Osteocyte (in vitro differentiated cells): Measurements from ENCODE around the gene FOXN3. TPM values are rescaled to one million over a fixed set of nuclear protein-coding genes. Genes with fewer than 3 reads are reported as not detected.

Source experiments
- DNase-seq: peaks from one replicate; pipeline ENCODE4 v3.0.0; 2021; ENCODE audit warnings: mixed read lengths; ENCODE audit not compliant: unreplicated experiment; ENCODE audit errors: extremely low spot score
- H3K27ac Mint-ChIP-seq: one replicate; pipeline ENCODE4 v1.8.0; 2021; ENCODE audit warnings: mild to moderate bottlenecking, mixed read lengths; ENCODE audit not compliant: unreplicated experiment
- H3K27me3 Mint-ChIP-seq: one replicate; pipeline ENCODE4 v1.8.0; 2021; ENCODE audit warnings: mixed read lengths; ENCODE audit not compliant: unreplicated experiment
- H3K36me3 Mint-ChIP-seq: one replicate; pipeline ENCODE4 v1.8.0; 2021; ENCODE audit warnings: mixed read lengths; ENCODE audit not compliant: unreplicated experiment
- H3K4me1 Mint-ChIP-seq: one replicate; pipeline ENCODE4 v1.8.0; 2021; ENCODE audit warnings: mixed read lengths; ENCODE audit not compliant: unreplicated experiment
- H3K4me3 Mint-ChIP-seq: one replicate; pipeline ENCODE4 v1.8.0; 2021; ENCODE audit warnings: mild to moderate bottlenecking, moderate library complexity, mixed read lengths; ENCODE audit not compliant: unreplicated experiment
- H3K9me3 Mint-ChIP-seq: one replicate; pipeline ENCODE4 v1.8.0; 2021; ENCODE audit warnings: mixed read lengths; ENCODE audit not compliant: unreplicated experiment
- total RNA-seq: library from RNA; stranded (reverse); gene quantifications from 2 replicates; pipeline ENCODE4 v1.2.1, GENCODE V29; 2021
- TF ChIP-seq, protein P1 (sequence below): fragments of 200-600 bp; sonication (generic); IDR thresholded peaks from 2 replicates; pipeline ENCODE4 v1.5.0; 2021; ENCODE audit warnings: antibody characterized with exemption, mild to moderate bottlenecking, moderate library complexity

The FOXN3 gene
- total RNA-seq, 1 donor from 2014 or later = 120 TPM

- Mint-ChIP-seq H3K27me3 (no peaks in the 10 kb centered on the region), H3K36me3 (peaks cover 3% of the 10 kb centered on the region), H3K4me3 (no peak overlapping the region), H3K4me1 (peaks cover 26% of the 10 kb centered on the region), H3K9me3 (no peaks in the 10 kb centered on the region), H3K27ac (no peak overlapping the region)
- TF ChIP-seq, protein P1, sequence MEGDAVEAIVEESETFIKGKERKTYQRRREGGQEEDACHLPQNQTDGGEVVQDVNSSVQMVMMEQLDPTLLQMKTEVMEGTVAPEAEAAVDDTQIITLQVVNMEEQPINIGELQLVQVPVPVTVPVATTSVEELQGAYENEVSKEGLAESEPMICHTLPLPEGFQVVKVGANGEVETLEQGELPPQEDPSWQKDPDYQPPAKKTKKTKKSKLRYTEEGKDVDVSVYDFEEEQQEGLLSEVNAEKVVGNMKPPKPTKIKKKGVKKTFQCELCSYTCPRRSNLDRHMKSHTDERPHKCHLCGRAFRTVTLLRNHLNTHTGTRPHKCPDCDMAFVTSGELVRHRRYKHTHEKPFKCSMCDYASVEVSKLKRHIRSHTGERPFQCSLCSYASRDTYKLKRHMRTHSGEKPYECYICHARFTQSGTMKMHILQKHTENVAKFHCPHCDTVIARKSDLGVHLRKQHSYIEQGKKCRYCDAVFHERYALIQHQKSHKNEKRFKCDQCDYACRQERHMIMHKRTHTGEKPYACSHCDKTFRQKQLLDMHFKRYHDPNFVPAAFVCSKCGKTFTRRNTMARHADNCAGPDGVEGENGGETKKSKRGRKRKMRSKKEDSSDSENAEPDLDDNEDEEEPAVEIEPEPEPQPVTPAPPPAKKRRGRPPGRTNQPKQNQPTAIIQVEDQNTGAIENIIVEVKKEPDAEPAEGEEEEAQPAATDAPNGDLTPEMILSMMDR = no peak
- no peak for DNase-seq
These were observed 184.6 kb downstream of the FOXN3 start for GRCh38 chr14:89232265-89233070.

GRCh38 chr14:89231426-89232113, 185.5 kb downstream of the FOXN3 start:
- peak overlapping the region; percentile 13 for H3K27ac Mint-ChIP-seq
- TF ChIP-seq, protein P1 = no peak
- H3K4me3 Mint-ChIP-seq = no peak overlapping the region
- H3K27me3 Mint-ChIP-seq = no peaks in the 10 kb centered on the region
- no peaks in the 10 kb centered on the region for H3K9me3 Mint-ChIP-seq
- peaks cover 20% of the 10 kb centered on the region for H3K4me1 Mint-ChIP-seq
- DNase-seq = no peak
- H3K36me3 Mint-ChIP-seq = peaks cover 3% of the 10 kb centered on the region

DNA sequence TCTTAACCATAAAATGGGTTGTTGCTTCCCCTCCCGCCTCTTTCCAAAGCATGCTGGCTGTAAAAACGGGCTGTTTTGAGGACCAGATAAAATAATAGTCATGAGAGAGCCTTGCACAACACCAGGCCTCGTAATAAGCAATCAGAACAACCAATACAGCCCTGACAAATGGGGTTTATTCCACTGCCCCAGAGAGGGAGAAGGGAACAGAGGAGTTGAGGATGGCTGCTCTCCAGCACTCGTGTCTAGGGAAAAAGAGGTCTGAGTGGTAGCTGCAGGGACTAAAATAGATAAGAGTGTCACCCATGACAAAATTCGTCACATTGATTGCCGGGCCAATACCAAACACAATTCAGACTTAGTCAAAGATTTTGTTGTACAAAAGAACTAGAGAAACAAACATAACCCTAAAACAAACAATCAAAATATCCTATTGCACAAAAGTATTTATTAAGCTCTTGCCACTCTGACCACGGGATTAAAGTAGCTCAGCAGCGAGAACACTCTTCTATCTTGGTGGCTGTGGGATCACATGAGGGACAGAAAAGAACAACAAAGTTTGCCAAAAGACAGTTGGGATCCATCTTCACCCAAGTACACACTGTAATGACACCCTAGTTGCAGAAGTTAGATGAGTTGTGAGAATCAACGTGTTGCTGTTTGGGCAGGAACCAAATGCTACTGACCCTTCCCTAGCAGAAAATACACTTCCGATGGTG, 188.0 kb downstream of the FOXN3 start:
- H3K4me1 Mint-ChIP-seq = peaks cover 20% of the 10 kb centered on the region
- H3K9me3 Mint-ChIP-seq = no peaks in the 10 kb centered on the region
- peaks cover 3% of the 10 kb centered on the region for H3K36me3 Mint-ChIP-seq
- H3K27me3 Mint-ChIP-seq = no peaks in the 10 kb centered on the region
- H3K4me3 Mint-ChIP-seq = no peak overlapping the region
- TF ChIP-seq, protein P1 = no peak
- H3K27ac Mint-ChIP-seq = no peak overlapping the region
- no peak for DNase-seq

DNA sequence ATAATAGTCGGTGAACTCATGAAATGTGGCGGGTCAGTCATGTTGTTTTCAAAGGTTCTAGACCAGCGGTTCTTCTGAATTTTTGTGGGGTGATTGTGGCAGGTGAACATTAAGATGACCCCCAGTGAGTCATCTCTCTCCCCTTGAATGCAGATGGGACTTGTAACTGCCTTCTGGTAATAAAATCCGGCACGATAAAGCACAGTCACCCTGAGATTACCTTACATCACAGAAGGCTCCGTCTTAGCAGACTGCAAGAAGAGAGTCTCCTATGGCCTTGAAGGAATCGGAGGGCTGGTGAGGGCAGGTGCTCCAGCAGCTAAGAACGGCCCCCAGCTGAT, 189.6 kb downstream of the FOXN3 start:
- DNase-seq = no peak
- Mint-ChIP-seq H3K4me3 (no peak overlapping the region), H3K27ac (no peak overlapping the region), H3K9me3 (no peaks in the 10 kb centered on the region), H3K4me1 (peaks cover 20% of the 10 kb centered on the region), H3K36me3 (peaks cover 2% of the 10 kb centered on the region), H3K27me3 (no peaks in the 10 kb centered on the region)
- TF ChIP-seq, protein P1 = no peak
